A673 (cell line): ENCODE results near the gene ZNF831.

ENCODE experiments used
- CTCF ChIP-seq: fragments of 300-800, 200-600 bp; sonication (generic); conservative IDR thresholded peaks from 2 replicates; pipeline ENCODE4 v1.5.1; 2017; ENCODE audit warnings: low read depth, mild to moderate bottlenecking, antibody characterized with exemption, low read length, moderate library complexity, mixed read lengths
- EZH2 ChIP-seq: fragments of 200-600 bp; sonication (generic); IDR thresholded peaks from 2 replicates; pipeline ENCODE4 v1.6.1; 2017; ENCODE audit warnings: borderline replicate concordance, low read depth, mild to moderate bottlenecking, mixed read lengths, antibody characterized with exemption, low read length; ENCODE audit not compliant: poor library complexity, severe bottlenecking

DNA sequence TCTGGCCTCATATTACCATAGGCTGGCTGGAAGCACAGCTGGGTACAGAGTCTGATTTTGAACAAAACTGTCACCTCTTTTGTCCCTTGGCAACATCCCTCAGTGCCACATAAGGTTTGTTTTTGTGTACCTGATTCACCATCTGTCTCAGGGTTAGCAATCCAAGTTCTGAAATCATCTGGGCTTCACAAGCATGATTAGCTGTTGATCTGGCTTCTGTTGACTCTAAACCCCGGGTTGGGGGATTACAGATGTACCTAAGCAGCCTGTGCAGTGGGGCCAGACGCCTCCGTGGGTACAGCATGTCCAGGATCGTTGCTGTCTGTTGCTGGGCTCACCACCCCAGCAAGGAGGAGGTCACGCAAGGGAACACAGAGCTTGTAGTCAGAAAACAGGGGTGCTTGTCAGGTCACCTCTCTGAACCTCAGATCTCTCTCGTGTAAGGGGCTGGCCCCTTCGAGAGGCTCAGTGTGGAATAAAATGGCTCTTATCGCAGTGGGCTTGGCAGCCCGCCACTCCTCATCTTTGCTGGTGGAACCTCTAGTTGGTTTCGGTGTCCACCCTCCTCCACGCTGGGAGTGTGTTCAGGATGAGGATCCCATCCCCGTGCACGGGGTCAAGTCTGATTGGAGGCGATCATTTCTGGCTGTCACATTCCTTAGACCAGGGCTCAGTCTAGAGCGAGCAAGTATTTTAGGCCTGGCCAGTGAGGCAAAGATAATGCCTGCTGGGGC lies 39.2 kb upstream of the ZNF831 start:
- no peak for TF ChIP-seq CTCF
- no peak for TF ChIP-seq EZH2
